Measurements from ENCODE around the gene SLC26A8. TPM values are rescaled to one million over a fixed set of nuclear protein-coding genes. Genes with fewer than 3 reads are reported as not detected.
"Not testable (repeated sequence)": the region's sequence is repeated elsewhere in the genome, so short reads cannot be mapped to it uniquely, and the experiment has no call there.

Gene SLC26A8
- total and polyA plus RNA-seq, 2 experiments from 2014 or later: 0.37 TPM; not detected in 1

DNA sequence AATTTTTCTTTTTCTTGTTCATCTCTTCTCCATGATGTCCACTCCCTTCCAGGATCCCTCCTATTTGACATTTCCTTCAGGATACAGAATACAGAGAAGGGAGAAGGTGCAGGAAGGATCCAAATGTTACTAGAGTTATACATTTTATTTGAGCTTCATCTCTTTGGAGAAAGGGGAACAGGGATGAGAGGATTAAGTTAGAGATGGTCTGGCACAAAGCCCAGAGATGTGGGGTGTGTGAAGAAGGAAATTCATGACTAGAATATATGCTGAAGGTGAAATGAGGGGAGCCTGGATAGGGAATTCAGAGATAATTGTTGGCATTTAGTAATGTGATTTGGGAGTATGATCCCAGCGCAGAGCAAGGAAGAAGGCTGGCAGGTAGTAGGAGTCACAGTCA is 81.1 kb downstream of the SLC26A8 start:
- TF ChIP-seq, protein P1, sequence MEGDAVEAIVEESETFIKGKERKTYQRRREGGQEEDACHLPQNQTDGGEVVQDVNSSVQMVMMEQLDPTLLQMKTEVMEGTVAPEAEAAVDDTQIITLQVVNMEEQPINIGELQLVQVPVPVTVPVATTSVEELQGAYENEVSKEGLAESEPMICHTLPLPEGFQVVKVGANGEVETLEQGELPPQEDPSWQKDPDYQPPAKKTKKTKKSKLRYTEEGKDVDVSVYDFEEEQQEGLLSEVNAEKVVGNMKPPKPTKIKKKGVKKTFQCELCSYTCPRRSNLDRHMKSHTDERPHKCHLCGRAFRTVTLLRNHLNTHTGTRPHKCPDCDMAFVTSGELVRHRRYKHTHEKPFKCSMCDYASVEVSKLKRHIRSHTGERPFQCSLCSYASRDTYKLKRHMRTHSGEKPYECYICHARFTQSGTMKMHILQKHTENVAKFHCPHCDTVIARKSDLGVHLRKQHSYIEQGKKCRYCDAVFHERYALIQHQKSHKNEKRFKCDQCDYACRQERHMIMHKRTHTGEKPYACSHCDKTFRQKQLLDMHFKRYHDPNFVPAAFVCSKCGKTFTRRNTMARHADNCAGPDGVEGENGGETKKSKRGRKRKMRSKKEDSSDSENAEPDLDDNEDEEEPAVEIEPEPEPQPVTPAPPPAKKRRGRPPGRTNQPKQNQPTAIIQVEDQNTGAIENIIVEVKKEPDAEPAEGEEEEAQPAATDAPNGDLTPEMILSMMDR (IDR thresholded peaks at IDR 0.05; ENCODE audit: low read depth, low read length): no peak

DNA sequence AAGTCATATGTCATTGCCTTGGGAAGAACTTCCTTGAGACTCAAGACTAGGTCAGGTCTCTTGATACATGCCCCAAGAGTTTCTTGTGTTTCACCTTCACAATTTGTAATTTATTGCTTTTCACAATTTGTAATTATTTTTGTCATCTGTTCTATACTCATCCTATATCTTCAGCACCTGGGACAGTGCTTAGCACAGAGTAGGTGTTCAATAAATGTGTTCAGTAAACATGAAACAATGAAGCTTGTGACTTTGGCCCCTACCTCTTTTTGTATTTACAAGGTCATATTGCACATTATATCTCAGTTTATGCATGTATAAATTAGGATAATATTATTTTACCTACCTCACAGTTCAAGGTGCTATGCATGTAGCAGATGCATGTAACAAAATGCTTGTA is 82.1 kb downstream of the SLC26A8 start:
- H3K36me3 ChIP-seq: no peaks in the 10 kb centered on the region
- H3K27ac ChIP-seq: no peak overlapping the region
- no peaks in the 10 kb centered on the region for H3K27me3 ChIP-seq
- no peaks in the 10 kb centered on the region for H3K4me1 ChIP-seq (ENCODE audit: low read depth)
- TF ChIP-seq, protein P1 (IDR thresholded peaks at IDR 0.05; ENCODE audit: low read depth, low read length): no peak
- no peaks in the 10 kb centered on the region for H3K9me3 ChIP-seq (ENCODE audit: low read depth)
- no peak for DNase-seq (ENCODE audit: low read depth in 1 of 2, low spot score in 1 of 2)
- no peak overlapping the region for H3K4me3 ChIP-seq

More for the DNA sequence above, 81.1 kb downstream of the SLC26A8 start:
- no peak overlapping the region for H3K4me3 ChIP-seq
- H3K4me1 ChIP-seq (ENCODE audit: low read depth): no peaks in the 10 kb centered on the region
- H3K27ac ChIP-seq: no peak overlapping the region
- no peaks in the 10 kb centered on the region for H3K27me3 ChIP-seq
- DNase-seq (ENCODE audit: low read depth in 1 of 2, low spot score in 1 of 2): no peak
- no peaks in the 10 kb centered on the region for H3K36me3 ChIP-seq
- H3K9me3 ChIP-seq (ENCODE audit: low read depth): no peaks in the 10 kb centered on the region

DNA sequence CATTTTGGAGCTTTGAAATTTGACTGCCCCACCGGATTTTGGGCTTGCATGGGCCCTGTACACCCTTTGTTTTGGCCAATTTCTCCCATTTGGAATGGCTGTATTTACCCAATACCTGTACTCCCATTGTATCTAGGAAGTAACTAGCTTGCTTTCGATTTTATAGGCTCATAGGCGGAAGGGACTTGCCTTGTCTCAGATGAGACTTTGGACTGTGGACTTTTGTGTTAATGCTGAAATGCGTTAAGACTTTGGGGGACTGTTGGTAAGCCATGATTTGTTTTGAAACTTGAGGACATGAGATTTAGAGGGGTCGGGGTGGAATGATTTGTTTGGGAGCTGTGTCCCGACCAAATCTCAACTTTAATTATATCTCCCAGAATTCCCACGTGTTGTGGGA is 83.3 kb downstream of the SLC26A8 start:
- not testable (repeated sequence) for H3K36me3 ChIP-seq; H3K4me1 ChIP-seq (ENCODE audit: low read depth); H3K9me3 ChIP-seq (ENCODE audit: low read depth); H3K27ac ChIP-seq; H3K4me3 ChIP-seq; H3K27me3 ChIP-seq; DNase-seq (ENCODE audit: low read depth in 1 of 2, low spot score in 1 of 2)

DNA sequence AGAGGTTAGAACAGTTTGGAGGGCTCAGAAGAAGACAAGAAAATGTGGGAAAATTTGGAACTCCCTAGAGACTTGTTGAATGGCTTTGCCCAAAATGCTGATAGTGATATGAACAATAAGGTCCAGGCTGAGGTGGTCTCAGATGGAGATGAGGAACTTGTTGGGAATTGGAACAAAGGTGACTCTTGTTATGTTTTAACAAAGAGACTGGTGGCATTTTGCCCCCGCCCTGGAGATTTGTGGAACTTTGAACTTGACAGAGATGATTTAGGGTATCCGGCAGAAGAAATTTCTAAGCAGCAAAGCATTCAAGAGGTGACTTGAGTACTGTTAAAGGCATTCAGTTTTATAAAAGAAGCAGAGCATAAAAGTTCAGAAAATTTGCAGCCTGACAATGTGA is 84.4 kb downstream of the SLC26A8 start:
- DNase-seq (ENCODE audit: low read depth in 1 of 2, low spot score in 1 of 2); H3K36me3 ChIP-seq; H3K27me3 ChIP-seq; H3K4me3 ChIP-seq; H3K27ac ChIP-seq; H3K9me3 ChIP-seq (ENCODE audit: low read depth); H3K4me1 ChIP-seq (ENCODE audit: low read depth): not testable (repeated sequence)

DNA sequence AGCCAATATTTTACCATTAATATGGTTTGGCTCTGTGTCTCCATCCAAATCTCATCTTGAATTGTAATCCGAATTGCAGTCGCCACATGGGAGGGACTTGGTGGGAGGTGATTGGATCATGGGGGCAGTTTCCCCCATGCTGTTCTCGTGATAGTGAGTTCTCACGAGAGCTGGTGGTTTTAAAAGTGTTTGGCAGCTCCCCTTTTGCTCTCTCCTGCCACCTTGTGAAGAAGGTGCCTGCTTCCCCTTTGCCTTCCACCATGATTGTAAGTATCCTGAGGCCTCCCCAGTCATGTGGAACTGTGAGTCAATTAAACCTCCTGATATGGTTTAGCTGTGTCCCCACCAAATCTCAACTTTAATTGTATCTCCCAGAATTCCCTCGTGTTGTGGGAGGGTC is 85.2 kb downstream of the SLC26A8 start:
- not testable (repeated sequence) for H3K4me1 ChIP-seq (ENCODE audit: low read depth); H3K36me3 ChIP-seq; H3K27ac ChIP-seq; H3K9me3 ChIP-seq (ENCODE audit: low read depth); DNase-seq (ENCODE audit: low read depth in 1 of 2, low spot score in 1 of 2); H3K27me3 ChIP-seq; H3K4me3 ChIP-seq

DNA sequence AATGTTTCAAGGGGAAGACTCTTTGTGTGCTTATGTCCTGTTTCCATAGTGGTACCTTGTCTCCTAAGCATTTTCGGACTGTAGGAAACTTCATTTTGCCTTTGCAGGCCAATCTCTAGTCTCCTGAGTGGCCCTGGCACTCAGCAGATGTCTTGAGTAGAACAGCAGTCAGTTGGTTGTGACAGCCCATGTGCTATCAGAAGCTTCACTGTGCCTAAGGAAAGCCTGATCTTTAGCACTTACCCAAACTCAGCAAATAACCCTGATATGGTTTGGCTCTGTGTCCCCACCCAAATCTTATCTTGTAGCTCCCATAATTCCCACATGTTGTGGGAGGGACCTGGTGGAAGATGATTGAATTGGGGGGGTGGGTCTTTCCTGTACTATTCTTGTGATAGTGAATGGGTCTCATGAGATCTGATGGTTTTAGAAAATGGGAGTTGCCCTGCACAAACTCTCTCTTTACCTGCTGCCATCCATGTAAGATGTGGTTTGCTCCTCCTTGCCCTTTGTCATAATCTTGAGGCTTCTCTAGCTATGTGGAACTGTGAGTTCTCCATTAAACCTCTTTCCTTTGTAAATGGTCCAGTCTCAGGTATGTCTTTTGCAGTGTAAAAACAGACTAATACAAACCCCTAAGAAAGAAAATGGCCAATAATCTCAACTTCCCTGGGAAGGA is 87.6 kb downstream of the SLC26A8 start:
- Histone ChIP-seq H3K27me3 (no peaks in the 10 kb centered on the region), H3K27ac (no peak overlapping the region), H3K36me3 (no peaks in the 10 kb centered on the region), H3K4me3 (no peak overlapping the region), H3K9me3 (ENCODE audit: low read depth) (no peaks in the 10 kb centered on the region), H3K4me1 (ENCODE audit: low read depth) (no peaks in the 10 kb centered on the region)
- DNase-seq (ENCODE audit: low read depth in 1 of 2, low spot score in 1 of 2): no peak
- TF ChIP-seq, protein P1 (IDR thresholded peaks at IDR 0.05; ENCODE audit: low read depth, low read length): no peak

DNA sequence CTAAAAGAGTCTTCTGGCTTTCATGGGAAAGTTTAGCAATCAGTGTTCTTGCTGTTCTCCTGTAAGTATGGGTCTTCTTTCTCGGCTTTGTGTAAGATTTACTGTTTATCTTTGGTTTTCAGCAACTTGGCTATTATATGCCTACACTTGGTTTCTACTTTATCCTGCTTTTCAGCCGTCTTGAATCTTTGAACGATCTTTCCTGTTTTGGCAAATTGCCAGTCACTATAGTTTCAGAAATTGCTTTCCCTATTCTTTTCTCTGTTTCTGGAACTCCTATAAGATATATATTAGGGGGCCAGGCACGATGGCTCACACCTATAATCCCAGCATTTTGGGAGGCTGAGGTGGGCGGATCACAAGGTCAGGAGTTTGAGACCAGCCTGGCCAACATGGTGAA is 89.0 kb downstream of the SLC26A8 start:
- Histone ChIP-seq H3K9me3 (ENCODE audit: low read depth) (no peaks in the 10 kb centered on the region), H3K27me3 (peaks cover 2% of the 10 kb centered on the region), H3K27ac (no peak overlapping the region), H3K36me3 (no peaks in the 10 kb centered on the region), H3K4me1 (ENCODE audit: low read depth) (no peaks in the 10 kb centered on the region), H3K4me3 (no peak overlapping the region)
- TF ChIP-seq, protein P1 (IDR thresholded peaks at IDR 0.05; ENCODE audit: low read depth, low read length): no peak
- no peak for DNase-seq (ENCODE audit: low read depth in 1 of 2, low spot score in 1 of 2)
